ENCODE measurements around the gene CRACR2A. TPM values are rescaled to one million over a fixed set of nuclear protein-coding genes. Genes with fewer than 3 reads are reported as not detected.

Gene CRACR2A
- total RNA-seq, 1 experiment from 2014 or later = 0.92 TPM

- Histone ChIP-seq H3K36me3 (ENCODE audit: control insufficient read depth, insufficient read depth, low read length) (no peaks in the 10 kb centered on the region), H3K4me1 (ENCODE audit: control insufficient read depth, insufficient read depth, low read length) (no peaks in the 10 kb centered on the region), H3K27me3 (ENCODE audit: control insufficient read depth, insufficient read depth, low read length) (no peaks in the 10 kb centered on the region), H3K9me3 (ENCODE audit: control insufficient read depth, insufficient read depth, low read depth, low read length) (no peaks in the 10 kb centered on the region), H3K27ac (ENCODE audit: low read length) (no peak overlapping the region), H3K4me3 (ENCODE audit: low read depth in 2 of 2, low read length in 2 of 2) (no peak overlapping the region)
- no TSS peak for BruUV-seq (replicated peaks)
- ChIA-PET POLR2A (no interaction called here), CTCF (interaction anchor here (0.5 to 0.6 kb wide), 2 partner anchors 146 to 313 kb away, joined by 3 to 7 read pairs; no protein-coding TSS in a partner anchor)
- ATAC-seq (no peak), DNase-seq (ENCODE audit: low read depth, low spot score) (no peak)
- intact Hi-C loops (cut with micrococcal nuclease; ENCODE audit: unreplicated experiment) (no loop called here), in situ Hi-C loops (cut with HindIII; ENCODE audit: low pct_unique_long_range_greater_than_20kb, low sequenced_read_pairs) (no loop called here)
- TF ChIP-seq CTCF (IDR thresholded peaks at IDR 0.05) (peak; percentile 59), TCF7L2 (IDR thresholded peaks at IDR 0.05; ENCODE audit: low read depth, low read length) (no peak)
Observed at GRCh38 chr12:3658327-3659163, 94.4 kb downstream of the CRACR2A start.

GRCh38 chr12:3656946-3657622 is 95.8 kb downstream of the CRACR2A start:
- ATAC-seq (no peak), DNase-seq (ENCODE audit: low read depth, low spot score) (no peak)
- no TSS peak for BruUV-seq (replicated peaks)
- Histone ChIP-seq H3K36me3 (ENCODE audit: control insufficient read depth, insufficient read depth, low read length) (no peaks in the 10 kb centered on the region), H3K9me3 (ENCODE audit: control insufficient read depth, insufficient read depth, low read depth, low read length) (no peaks in the 10 kb centered on the region), H3K27me3 (ENCODE audit: control insufficient read depth, insufficient read depth, low read length) (no peaks in the 10 kb centered on the region), H3K4me3 (ENCODE audit: low read depth in 2 of 2, low read length in 2 of 2) (no peak overlapping the region), H3K4me1 (ENCODE audit: control insufficient read depth, insufficient read depth, low read length) (no peaks in the 10 kb centered on the region), H3K27ac (ENCODE audit: low read length) (no peak overlapping the region)
- intact Hi-C loops (cut with micrococcal nuclease; ENCODE audit: unreplicated experiment) = no loop called here
- ChIA-PET POLR2A (no interaction called here), CTCF (no interaction called here)
- no peak for TF ChIP-seq POLR2AphosphoS5 (IDR thresholded peaks at IDR 0.05; ENCODE audit: low read depth, low read length)
- no peak for TF ChIP-seq CTCF (IDR thresholded peaks at IDR 0.05)
- in situ Hi-C loops (cut with HindIII; ENCODE audit: low pct_unique_long_range_greater_than_20kb, low sequenced_read_pairs) = no loop called here

GRCh38 chr12:3655328-3655900 is 97.5 kb downstream of the CRACR2A start:
- no TSS peak for BruUV-seq (replicated peaks)
- ChIA-PET CTCF (no interaction called here), POLR2A (no interaction called here)
- in situ Hi-C loops (cut with HindIII; ENCODE audit: low pct_unique_long_range_greater_than_20kb, low sequenced_read_pairs) = no loop called here
- Histone ChIP-seq H3K27me3 (ENCODE audit: control insufficient read depth, insufficient read depth, low read length) (no peaks in the 10 kb centered on the region), H3K4me3 (ENCODE audit: low read depth in 2 of 2, low read length in 2 of 2) (no peak overlapping the region), H3K36me3 (ENCODE audit: control insufficient read depth, insufficient read depth, low read length) (no peaks in the 10 kb centered on the region), H3K27ac (ENCODE audit: low read length) (no peak overlapping the region), H3K9me3 (ENCODE audit: control insufficient read depth, insufficient read depth, low read depth, low read length) (no peaks in the 10 kb centered on the region), H3K4me1 (ENCODE audit: control insufficient read depth, insufficient read depth, low read length) (no peaks in the 10 kb centered on the region)
- TF ChIP-seq CTCF (IDR thresholded peaks at IDR 0.05) (peak; percentile 30; the same call in 1 of the 2 replicates), SIN3A (IDR thresholded peaks at IDR 0.05; ENCODE audit: borderline replicate concordance, insufficient read depth, low read depth, low read length) (no peak), POLR2AphosphoS5 (IDR thresholded peaks at IDR 0.05; ENCODE audit: low read depth, low read length) (no peak)
- DNase-seq (ENCODE audit: low read depth, low spot score) (no peak), ATAC-seq (no peak)
- intact Hi-C loops (cut with micrococcal nuclease; ENCODE audit: unreplicated experiment) = no loop called here

All from Panc1 (cell line).